HG03521 (cell line): ENCODE data around the gene TOM1L2.
A peak's percentile ranks its signal among the peaks of the same experiment; 100 is the strongest.

ENCODE experiments used
- ATAC-seq: cut with Tn5 transposase; IDR thresholded peaks from one replicate; pipeline ENCODE4 v1.9.1; 2021; ENCODE audit warnings: mild to moderate bottlenecking, moderate library complexity; ENCODE audit not compliant: unreplicated experiment

The TOM1L2 gene

DNA sequence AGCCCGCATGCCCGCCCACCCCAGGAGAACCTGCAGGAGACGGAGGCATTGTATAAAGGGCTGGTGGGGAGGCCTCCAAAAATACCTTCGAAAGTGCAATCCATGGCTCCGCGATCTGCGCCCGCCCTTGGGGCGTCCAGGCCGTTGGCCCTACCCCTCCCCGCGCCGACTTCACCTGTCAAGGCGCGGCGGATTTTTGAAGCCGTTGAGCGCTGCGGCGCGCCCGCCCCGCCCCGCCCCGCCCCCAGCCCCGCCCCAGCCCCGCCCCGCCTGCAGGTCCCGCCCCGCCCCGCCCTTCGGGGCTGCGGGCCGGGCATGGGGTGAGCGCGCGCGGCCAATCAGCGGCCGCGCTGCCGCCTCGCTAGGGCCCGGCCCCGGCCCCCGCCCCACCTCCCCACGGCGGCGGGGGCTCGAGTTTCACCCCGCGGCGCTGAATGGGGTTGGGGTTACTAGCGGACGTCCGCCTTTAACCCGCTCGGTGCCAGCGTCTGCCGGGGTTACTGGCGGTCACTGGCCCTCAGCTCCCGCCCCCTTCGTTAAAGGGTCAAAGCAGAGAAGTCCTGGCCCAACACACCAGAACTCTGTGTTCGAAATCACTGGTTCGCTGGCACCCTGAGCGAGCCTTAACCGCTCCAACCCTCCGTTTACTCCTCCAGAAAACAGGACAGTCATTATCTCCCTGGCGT is 148.6 kb downstream of the TOM1L2 start:
- ATAC-seq, result peak; percentile 78

DNA sequence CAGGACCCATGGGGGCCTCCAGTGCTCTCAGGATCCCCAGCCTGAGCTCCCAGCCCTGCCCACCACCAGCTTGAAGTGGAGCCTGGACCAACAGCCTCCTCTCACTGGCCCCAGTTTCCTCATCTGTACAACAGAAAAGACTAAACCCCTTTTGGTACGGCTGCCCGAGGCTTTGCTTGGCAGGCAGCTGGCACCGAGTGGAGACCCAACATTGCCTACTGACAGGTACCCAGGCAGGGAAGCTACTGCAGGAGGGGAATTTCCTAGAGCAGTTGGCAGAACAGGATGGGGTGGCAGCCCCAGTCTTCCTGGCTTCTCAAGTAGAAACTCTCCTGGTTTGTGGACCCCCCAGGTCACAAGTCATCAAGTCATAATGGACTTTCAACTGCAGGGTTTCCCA is 149.6 kb downstream of the TOM1L2 start:
- ATAC-seq, result no peak

DNA sequence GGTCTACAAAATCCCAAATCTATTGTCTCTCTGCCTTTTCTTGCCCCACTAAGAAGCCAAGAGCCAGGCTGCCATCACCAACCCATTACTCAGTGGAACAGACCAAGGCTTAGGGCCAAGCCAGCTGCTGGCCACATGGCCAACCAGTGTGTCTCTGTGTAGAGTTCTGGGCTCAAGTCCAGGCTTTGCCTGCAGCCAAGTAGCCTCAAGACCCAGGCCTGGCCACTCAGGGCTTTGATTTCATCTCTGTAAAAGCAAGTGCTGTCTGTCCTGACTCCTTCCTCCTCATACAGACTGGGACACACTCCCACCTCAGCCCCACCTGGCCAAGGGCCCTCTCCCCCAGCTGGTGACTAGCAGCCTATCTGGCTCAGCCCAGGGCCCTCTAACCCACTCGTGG is 150.0 kb downstream of the TOM1L2 start:
- ATAC-seq, result no peak

DNA sequence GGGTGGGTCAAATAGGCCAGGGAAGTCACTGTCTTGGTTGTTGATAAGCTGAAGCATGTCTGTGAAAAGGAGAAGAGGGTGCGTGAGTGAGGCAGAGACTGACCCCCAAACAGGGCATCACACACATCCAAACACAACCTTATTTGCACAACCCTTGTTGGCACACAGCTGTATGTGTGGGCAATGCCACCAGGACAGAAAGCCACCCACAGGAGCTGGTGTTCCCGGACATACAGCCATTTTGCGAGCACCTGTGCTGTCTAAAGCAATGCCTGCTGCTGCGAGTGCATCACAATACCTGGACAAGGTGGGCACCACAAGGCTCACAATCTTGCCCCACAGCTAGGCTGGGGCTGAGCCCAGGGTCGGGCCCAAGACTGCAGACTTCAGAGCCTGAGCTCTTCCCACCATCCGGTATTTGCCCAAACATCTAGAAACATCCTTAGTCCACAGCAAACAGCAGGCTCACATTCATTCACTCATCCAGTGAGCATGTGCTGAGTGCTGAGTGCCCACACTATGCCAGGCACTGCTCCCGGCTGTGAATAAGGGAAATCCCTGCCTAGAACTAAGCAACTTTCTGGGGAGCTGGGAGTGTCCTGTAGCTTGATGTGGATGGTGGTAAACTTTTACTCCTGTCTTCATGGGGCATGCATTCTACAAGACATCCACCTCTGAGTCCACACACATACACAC is 151.6 kb downstream of the TOM1L2 start:
- no peak for ATAC-seq

DNA sequence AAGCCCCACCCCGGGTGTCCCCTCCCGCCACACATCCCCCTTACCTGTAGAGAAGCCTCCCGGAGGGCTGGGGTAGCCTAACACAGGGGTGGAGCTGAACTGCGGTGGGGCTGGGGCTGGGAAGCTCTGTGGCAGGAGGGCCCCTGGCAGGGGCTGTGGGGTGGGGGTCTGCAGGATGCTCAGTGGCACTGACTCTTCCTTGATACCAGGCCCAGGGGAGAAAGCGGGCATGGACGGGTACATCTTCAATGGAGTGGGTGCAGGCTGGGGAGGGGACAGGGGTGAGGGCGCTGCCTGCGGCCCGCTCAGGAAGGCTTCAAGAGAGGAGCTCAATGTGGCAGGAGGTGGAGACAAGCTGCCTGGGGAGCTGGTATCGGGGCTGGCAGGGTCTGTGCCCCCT is 152.2 kb downstream of the TOM1L2 start:
- no peak for ATAC-seq

DNA sequence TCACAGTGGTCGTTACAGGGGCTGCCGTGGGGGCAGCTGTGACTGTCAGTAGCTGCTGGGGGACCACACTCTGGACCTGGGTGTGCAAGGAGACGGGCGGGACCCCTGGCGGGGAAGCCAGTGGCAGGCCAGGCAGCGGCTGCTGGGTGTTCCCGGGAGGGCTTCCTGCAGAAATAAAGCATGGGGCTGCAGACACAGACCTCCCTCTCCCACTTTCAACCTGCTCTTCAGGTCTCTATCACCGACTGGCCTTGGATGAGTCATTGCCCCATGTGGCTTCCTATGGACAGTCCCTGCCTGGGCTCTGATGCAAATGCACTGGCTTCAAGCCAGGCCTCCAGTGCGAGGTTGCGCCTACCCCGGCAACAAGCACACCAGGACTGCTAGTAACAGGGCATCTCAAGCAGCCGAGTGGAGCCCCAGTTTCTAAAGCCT is 152.6 kb downstream of the TOM1L2 start:
- no peak for ATAC-seq

DNA sequence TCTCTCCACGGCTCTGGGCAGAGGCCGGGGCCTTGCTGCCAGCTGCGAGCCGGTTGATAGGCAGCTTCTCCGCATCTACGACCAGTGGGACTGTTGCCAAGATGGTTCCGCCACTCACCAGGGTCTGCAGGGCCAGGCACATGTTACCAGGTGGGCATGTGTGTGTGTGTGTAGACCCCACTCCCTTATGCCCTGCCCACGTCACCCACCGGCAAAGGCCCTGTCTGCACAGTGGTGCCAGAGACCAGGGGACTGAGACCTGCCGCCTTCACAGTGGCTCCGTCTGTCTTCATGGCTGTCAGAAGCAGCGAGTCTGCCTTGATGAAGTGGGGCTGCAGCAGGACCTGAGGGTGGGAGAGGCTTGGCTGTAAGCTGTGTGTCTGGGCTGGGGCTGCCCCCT is 153.1 kb downstream of the TOM1L2 start:
- ATAC-seq, result no peak

DNA sequence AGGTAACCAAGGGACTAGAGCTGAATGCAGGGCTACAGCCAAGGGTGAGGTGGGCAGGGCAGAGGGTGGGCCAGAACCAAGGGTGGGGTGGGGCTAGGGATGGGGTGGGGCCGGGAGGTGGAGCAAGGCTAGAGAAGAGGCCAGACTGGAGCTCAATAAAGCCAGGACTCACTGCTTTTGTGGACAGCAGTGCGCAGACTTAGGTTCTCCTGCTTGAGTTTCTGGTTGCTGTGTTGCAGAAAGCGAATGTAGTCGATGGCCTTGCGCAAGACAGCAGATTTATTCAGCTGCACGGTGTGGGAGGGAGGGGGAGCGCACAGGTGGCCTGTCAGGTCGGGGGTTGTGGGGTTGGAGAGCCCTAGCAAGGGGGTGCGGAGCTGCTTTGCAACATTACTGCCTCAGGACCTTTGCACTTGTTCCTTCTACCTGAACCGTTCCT is 154.1 kb downstream of the TOM1L2 start:
- ATAC-seq, result no peak

DNA sequence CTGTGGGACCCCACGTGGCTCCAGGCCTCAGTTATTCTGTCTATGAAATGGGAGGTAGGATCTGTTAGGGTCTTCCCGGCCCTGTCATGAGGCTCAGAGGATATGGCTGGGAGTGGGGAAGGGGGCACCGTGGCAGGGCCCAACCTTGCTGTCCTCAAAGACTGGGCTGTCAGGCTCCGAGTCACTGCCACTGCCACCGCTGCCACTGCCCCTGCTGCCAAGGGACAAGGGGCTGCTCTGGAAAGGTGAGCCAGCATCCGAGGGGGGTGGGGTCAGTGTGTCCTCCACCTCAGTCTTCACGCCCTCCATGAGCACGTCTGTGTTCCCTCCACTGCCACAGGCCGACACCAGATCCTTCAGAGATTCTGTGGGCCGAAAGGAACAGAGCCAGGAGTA is 154.7 kb downstream of the TOM1L2 start:
- ATAC-seq, result no peak

DNA sequence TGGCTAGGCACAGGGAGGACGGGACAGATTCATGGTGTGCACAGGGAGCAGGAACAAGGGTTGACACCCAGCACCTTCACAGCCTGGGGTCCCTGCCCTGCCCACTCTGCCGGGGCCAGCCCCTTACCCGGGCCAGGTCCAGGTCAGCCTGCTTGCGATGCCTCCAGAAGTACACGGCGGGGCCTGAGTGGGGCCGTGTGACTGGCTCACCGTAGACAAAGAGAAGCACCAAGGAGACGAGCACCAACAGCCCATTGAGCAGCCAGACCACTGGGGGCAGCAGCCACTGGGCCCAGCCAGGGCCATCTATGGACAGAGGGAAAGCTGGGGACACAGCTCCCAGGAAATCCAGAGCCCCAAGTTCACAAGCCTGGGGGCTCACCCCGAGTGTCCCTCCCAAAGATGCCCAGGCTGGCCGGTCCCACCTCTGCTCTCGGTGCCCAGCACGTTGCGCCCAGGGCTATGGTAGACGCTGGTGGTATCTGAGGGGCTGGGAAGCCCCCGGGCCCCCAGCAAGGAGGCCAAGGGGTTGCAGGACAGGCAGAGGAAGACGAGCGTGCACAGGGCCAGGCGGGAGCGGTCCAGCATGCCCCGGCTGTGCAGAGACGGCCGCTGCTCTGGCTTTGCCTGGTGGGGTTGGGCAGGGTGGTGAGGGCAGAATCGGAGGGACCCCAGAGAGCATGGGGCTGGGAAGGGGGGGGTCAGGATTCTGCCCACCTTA is 155.2 kb downstream of the TOM1L2 start:
- no peak for ATAC-seq

DNA sequence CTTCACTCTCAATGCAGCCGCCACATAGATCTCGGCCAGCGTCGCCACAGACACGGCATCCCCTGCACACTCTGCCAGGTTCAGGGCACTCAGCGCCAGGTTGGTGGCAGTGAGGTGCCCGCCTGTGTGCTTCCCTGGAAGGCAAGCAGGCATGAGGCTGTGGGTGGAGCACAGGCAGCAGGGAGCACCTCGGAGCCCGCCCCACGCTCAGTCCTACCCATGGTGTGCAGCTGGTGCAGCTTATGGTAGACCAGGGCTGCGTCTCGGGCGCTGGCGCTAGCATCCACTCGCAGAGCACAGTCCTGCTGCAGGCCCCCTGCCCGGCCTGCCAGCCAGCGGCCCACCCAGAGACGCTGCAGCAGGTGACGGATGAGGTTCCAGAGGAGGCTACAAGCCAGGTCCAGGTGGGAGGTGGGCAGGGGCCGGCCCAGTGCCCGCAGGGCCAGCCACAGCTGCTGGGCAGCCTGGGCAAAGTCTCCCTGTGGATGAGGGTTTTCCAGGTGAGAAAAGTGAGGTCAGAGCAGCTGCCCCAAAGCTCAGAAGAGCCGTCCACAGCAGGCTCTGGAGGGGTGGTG is 155.9 kb downstream of the TOM1L2 start:
- ATAC-seq, result no peak

DNA sequence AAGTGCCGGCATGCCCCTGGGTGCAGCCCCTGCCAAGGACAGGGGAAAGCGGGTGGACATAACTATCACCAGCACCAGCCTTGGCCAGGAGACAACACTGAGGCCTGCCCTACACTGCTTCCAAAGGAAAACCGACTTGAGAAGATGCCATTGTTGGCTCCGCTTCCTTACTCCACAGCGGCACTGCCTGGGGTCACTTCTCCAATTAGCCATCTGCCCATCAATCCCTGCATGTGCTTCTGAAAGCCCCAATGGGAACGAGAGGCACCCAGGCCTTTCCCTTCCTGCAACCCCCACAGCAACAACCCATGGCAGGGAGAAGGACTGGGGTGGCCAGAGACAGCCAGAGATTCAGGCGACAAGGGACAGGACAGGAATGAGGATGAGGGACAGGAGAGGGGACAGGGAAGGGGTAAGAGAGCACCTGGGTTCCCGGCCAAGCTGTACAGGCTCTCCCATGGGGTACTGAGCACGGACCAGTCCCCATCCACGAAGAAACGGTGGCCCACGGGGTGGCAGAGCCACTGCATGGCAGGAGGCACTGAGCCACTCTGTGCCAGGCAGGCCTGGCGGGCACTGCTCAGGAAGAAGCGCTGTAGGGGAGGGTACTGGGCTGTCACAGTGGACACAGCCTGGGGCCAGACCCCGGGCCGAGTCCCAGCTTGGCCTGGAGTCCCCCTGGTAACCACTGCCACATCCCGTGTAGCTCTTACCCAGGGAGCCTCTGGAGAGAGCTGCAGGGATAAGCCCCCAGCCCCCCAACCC is 156.6 kb downstream of the TOM1L2 start:
- ATAC-seq, result no peak

DNA sequence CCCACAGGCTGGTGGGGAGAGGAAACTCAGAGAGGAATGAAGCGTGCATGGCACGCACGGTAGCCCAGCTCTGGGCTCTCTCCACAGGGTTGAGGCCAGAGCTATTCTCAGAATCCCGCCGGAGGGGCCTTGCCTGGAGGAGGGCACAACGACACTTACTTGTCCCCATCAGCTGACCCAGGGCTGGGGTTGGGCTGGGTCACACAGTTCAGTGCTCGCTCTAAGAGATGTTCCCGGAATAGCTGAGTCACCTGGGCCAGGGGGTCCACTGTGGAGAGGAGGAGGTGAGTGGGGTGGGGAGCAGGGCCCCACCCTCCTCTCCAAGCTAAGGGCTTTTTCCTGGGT is 157.2 kb downstream of the TOM1L2 start:
- ATAC-seq, result no peak

DNA sequence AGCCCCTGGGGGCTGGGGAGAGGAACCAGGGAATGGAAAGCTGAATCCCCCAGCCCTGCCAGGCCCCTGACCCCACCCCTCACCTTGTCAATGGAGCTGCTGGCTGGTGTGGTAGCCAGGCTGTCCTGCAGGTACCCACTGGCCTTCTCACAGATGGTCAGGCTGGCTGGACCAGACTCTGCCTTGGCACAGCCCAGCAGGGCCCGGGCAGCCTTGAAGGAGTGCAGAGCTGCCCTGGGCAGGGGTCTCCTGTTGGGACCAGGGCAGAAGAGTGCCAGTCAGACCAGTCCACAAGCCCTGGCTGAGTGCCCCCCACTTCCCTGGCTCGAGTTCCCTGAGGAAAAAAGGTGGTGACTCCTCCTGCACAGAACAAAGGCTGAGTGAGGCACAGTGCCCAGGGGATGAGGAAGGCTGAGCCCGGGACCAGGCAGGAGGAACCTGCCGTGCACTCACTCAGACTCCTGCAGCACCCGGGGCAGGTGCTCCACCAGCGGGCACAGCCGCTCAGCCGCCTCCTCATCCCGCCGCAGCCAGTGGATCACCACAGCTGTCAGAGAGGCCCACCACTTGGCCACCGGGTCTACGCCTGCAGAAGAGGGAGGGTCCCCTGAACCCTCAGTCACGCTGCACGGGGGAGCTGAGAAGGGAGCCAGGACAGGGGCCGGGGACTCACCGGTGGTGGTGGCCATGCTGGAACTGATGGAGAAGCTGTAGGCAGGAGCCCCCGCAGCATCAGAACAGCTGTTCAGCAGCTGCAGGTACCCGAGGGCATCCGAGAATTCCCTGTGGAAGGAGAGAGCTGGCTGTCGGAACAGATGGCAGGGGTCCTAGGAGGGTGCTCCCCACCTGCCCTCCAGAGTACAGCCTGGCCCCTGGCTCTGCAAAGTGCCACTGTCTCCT is 157.8 kb downstream of the TOM1L2 start:
- ATAC-seq, result no peak

DNA sequence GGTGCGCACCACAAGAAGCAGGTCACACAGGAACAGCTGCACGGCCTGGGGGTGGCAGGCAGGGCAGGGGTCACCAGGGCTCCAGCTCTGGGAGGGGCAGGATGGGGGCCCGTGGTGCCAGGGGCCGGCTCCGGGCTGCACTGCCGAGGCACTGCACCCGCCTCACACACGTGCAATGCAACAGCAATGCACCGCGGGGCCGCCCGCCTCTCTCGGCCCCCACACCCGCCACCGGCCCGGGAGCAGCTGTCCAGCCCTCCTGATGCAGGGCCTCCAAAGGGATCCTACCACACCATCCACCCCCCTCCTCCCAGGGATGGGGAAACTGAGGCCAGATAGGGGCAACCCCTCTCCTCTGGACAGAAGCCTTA is 158.5 kb downstream of the TOM1L2 start:
- no peak for ATAC-seq

DNA sequence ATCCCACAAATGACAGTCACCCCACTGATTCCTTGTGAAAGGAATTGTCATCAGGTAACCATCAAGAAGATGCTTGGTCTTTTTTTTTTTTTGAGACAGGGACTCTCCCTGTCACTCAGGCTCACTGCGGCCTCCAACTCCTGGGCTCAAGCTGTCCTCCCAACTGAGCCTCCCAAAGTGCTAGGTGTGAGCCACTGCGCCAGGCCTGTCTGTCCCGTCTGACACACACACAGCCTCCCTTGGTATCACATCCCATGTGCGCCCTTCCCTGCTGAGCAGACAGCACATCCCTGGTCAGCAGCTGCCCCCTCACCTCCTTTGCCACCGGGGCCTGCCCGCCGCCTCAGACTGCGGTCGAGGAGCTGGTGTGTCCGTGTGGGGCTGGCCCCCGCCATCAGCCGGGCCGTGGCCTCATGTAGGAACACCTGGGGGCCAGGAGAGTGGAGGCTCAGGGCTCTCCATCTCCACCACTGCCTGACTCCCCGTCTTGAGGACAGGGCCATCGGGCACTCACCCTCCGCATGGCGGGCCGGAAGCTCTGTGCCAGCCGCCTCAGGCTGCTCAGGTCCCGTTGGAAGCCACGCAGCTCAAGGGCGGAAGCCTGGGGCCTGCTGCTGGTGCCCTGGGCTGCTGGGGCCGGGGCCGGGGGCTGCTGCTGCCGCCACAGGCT is 159.0 kb downstream of the TOM1L2 start:
- ATAC-seq, result no peak

DNA sequence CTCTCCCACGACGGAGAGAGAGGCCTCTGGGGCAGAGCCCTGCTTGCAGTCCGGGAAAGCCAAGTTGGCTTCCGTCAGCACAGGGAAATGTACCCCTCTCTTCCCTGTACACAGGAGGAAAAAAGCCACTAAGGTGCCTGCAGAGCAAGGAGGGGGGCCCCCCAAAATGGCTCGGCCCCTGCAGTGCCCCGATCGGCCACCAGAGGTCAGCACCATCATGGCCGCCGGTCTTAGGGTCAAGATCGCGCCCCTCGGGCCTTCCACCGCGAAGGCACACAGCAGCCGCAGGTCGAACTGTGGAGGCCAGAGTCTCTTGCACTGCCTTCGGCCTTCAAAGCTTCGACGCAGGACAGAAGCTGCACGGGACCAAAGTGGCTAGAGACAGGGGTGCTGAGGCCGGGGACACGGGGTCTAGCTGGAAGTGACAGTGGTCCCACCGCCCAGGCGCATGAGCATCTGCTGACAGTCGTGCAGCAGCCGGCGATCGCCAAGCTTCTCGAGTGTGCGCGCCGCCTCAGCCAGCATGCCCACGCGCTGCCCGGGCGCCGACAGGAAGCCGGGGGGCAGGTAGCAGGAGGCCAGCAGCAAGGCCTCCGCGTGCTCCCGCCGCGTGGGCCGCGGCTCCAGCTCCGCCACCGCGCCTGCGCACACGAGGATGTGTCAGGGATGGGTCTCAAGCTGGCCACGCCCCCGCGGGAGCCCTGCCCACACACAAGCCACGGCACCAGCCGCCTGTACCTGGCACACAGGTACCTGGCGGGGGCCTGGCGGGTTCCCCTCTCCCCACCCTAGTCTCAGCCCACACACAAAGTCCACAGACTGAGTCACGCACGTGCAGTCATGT is 159.8 kb downstream of the TOM1L2 start:
- peak; percentile 40 for ATAC-seq

DNA sequence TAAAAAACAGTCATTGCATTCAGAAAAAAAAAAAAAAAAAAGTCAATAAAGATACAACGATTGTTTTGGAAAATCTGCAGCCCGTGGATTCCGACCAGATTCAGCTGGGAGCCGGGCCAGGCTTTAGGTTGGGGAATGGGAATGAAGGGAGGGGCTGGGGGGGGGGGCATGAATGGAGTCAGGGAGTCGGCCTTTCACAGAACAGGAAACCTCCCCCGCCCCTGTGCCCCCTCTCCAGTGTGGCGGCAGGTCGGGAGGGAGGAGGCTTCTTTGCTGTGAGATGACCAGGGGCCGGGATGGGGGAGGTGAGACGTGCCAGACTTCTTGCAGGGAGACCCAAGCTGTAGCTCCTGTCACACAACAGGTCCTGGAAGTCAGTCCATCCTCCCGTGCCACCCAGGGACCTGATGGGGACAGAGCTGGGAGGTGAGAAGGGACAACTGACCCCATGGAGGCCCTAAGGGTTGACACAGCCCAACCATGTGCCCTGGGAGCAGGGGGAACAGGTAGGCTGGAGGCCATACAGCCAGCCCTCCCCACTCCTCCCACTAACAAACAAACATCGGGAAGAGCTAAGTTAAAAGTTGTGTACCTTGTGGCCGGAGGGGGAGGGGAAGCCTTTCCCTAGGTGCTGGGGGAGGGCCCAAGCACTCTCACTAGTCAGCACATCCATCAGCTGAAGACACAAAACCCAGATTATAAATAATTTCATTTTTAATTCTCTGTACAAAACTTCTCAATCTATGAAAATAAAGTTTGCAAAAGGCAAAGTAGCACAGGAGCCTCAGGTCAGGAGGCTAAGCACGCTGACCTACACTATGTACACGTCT is 160.6 kb downstream of the TOM1L2 start:
- ATAC-seq, result no peak
